ENCODE measurements around the gene PCCA. TPM values are rescaled to one million over a fixed set of nuclear protein-coding genes. Genes with fewer than 3 reads are reported as not detected.
A peak's percentile ranks its signal among the peaks of the same experiment; 100 is the strongest.
"Not testable (repeated sequence)": the region's sequence is repeated elsewhere in the genome, so short reads cannot be mapped to it uniquely, and the experiment has no call there.

Gene PCCA
- polyA plus RNA-seq, 3 donors = 49.4 to 64.3 (median 54.2) TPM

DNA sequence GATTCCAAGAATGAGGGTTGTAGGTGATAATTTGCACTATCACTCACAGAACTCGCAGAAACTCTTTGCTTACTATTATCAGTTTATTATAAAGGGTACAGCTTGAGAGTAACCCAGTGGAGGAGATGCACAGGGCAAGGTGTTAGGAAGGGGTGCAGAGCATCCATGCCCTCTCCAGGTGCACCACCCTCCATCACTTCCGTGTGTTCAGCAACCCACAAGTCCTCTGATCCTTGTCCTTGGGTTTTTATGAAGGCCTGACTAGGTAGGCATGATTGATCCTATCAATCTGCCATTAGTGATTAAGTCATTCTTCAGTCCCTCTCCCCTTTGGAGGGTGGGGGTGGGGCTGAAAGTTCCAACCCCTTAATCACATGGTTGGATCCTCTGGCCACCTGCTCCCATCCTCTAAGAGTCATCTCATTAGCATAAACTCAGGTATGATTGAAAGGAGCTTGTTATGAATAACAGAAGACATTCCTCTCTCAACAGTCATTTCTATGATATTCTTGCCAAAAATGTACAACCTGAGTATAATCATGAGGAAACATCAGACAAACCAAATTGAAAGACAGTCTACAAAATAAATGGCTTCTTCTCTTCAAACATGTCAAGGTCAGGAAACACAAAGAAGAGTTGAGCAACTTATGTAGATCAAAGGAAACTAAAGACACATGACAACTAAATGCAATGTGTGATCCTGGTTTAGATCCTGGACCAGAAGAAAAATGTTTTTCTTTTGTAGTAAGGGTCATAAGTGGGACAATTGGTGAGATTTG lies 225.4 kb downstream of the PCCA start:
- no peak for DNase-seq (ENCODE audit: extremely low read depth in 1 of 11, low read depth in 9 of 11, low spot score in 4 of 11)

DNA sequence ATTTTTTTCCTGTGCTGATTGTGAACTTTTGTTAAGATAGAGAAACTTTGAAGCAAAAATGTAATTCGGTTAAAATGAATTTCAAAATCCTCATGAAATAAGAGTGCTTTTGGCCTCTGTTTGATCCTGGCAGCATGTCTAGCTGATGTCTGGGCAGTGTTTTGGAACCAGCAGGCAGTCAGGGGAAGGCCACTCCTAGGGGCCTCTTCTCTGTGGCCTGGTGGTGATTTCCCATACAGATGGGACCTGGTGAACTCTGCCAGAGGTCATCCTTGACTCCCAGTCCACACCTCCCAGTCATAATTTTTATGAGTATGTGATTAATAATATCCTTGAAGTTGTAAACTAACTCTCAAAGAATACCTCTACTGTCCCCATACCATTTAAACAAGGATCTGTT lies 226.6 kb downstream of the PCCA start:
- DNase-seq (ENCODE audit: extremely low read depth in 1 of 11, low read depth in 9 of 11, low spot score in 4 of 11) = no peak

DNA sequence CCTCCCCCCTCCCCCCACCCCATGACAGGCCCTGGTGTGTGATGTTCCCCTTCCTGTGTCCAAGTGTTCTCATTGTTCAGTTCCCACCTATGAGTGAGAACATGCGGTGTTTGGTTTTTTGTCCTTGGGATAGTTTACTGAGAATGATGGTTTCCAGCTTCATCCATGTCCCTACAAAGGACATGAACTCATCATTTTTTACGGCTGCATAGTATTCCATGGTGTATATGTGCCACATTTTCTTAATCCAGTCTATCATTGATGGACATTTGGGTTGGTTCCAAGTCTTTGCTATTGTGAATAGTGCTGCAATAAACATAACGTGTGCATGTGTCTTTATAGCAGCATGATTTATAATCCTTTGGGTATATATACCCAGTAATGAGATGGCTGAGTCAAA lies 229.6 kb downstream of the PCCA start:
- not testable (repeated sequence) for DNase-seq (ENCODE audit: extremely low read depth in 1 of 11, low read depth in 9 of 11, low spot score in 4 of 11)

DNA sequence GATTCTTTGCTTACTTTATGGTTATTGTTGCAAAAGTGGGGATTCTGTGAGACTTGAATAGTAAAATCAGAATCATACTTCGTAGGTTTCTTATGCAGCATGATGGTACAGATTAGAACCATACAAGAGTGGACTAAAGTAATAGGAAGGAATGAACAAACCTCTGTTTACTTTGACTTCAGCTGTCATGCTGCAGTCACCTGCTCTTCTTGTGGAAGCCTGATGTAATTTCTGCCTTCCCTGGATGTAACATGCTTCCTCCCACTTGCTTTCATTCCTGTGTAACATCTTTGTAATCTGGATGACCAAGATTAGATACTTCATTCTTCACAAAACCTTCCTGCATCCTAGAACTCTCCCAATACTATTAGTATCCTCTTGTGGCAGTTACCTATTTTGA lies 235.0 kb downstream of the PCCA start:
- DNase-seq (ENCODE audit: extremely low read depth in 1 of 11, low read depth in 9 of 11, low spot score in 4 of 11) = no peak

DNA sequence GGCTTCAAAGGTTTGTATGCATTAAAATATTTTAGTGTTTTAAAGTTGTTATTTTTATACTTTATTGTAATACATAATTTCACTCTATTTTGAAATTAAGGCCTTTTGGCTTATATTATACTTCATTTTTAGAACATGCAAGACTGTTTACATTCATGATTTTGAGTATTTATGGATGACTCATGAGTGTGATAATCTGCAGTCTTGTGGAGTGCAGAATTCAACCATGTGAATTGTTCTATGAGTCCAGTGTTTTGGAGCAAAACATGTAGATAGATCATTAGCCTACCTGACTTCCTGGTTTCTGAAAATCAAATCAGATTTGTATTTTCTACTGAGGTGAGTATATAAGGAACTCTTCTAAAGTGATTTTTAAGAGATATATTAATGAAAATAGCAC lies 241.8 kb downstream of the PCCA start:
- no peak for DNase-seq (ENCODE audit: extremely low read depth in 1 of 11, low read depth in 9 of 11, low spot score in 4 of 11)

DNA sequence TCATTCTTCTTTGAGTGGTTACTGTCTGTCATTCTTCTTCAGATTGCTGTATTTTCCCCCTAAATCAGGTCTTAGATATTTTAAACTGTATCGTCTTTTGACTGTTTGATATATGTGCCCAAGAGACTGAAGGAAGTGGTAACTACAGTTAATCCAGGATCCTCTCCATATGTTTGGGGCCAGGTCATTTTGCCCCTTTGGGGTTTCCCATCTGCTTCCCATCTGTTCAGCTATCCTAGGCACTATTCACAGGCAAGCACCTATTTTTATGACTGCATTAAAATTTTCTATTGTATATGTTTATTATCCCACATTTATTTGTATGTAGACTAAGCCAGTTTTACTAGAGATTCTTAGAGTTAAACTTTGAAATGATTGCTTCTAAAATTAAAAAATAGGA lies 244.2 kb downstream of the PCCA start:
- no peak for DNase-seq (ENCODE audit: extremely low read depth in 1 of 11, low read depth in 9 of 11, low spot score in 4 of 11)

DNA sequence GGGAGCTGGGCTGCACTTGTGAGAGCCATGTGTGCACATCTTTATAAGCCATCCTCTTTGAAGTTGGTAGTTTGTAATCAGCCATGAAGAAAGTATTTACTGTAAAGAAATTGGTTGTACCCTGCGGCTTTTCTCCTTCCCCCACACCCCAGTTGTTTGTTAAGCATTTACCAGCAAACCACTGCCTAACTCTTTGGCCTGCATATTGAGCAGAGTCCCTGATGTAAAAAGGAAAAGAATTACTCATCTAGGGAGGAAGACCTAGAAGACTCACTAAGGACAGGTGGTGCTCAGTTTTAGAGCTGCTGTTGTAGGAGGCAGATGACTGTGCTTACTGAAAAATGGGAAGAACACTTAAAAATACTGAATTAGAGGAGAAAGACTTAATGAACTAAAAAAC lies 245.3 kb downstream of the PCCA start:
- DNase-seq (ENCODE audit: extremely low read depth in 1 of 11, low read depth in 9 of 11, low spot score in 4 of 11) = peak in 2 of 11 donors; percentile 6 to 17

DNA sequence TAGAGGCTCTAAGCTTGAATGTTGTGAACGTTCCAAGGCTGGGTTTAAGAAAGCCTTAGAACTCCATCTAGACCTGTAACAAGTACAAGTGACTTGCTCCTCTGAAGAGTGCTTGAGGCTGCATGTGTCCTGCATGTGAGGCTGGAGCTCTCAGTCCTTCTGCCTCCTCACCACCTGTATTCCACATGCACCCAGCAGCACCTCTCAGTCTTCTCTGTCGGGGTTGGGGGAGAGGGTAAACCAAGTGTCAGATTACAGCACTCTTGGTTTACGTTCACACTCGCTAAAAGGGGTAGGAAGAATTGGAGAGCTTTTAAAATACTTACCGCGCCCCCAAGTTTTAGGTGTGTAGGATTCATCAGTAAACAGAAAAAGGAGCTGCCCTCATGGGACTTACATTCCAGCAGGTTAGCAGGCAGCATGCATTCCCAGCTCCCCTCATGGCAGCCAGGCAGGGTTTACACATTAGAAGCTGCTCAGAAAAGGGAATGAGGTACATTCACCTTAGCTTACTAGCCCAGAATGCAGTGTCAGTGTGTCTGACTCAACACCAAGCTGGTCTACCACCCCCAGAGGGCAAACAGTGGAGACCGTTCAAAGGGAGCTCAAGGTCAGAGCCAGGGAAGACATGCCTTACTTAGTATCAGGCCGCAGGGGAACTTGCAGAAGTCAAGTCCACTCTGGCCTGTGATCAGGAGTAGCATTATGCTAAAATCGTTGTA lies 248.1 kb downstream of the PCCA start:
- DNase-seq (ENCODE audit: extremely low read depth in 1 of 11, low read depth in 9 of 11, low spot score in 4 of 11) = no peak

DNA sequence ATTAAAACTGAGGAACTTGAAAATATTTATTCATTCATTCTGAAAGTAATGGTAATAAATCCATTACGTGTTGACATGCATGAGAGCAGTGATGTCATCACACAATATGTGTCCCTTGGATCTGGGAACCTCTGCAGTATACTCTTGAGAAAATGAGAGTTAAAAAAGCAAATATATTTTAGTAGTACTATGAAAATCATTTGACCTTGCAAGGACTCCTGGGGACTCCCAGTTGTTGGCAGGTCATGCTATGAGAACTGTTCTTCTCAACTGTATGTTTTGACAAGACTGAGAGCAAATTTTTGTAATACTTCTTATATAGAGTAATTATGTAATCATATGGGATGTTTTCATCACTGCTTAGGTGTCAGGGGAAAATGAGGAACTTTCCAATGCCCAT lies 249.4 kb downstream of the PCCA start:
- no peak for DNase-seq (ENCODE audit: extremely low read depth in 1 of 11, low read depth in 9 of 11, low spot score in 4 of 11)

DNA sequence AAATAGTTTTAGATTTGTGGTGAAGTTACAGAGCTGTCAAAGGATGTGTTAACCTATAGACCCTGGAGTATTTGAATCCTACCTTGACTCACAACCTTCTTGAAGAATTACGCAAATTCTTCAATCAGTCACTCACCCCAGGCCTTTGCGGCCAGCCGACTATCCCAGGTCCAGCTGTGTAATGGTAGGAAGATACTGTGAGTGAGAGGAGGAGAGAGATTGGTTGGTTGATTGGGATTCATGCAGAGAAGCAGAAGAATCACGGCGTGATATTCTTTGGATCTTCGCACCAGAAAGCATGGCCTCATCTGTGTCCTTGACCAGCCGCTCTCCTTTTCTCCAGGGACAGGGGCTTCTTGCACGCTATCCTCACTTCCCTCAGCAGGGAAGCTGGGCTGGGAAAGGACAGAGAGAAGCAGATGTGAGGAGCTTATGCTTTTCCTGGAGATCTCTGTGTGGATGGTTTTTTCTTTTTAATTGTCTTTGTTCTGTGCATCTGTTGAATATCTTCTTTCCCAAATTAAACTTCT lies 250.6 kb downstream of the PCCA start:
- no peak for DNase-seq (ENCODE audit: extremely low read depth in 1 of 11, low read depth in 9 of 11, low spot score in 4 of 11)

DNA sequence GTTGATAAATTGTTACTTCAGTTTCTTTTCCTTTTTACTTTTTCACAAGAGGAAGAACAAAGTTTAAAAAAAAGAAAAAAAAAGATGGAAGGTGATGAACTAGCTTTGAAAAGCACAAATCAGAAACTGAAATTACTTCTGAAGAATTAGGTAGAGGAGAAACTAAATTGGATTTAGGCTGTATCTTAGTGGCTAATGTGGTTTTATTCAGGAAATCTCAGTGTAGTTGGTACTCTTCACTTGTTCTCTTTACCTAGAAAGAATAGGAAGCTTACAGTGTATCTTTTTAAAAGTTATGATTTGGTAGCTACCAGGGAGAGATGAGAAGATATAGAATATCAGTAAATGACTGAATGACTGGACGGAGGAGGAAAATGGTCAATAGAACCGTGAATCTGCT lies 252.0 kb downstream of the PCCA start:
- no peak for DNase-seq (ENCODE audit: extremely low read depth in 1 of 11, low read depth in 9 of 11, low spot score in 4 of 11)

DNA sequence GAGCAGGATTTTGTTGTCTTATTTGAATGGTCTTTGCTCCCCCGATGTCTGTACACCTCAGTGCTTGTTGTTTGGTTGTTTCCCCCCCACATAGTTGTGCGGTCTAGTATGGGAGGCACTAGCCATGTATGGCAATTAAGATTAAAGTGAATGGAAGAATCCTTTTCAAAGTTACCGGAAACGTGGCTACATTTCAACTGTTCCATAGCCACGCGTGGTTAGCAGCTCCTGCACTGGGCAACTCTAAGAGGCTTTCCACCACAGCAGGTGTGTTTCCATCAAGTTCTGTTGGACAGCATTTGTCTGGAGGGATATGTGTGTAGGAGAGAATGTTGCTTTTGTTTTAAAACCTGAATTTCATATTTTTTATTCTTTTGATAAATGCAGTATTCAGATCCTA lies 252.4 kb downstream of the PCCA start:
- DNase-seq (ENCODE audit: extremely low read depth in 1 of 11, low read depth in 9 of 11, low spot score in 4 of 11) = no peak

DNA sequence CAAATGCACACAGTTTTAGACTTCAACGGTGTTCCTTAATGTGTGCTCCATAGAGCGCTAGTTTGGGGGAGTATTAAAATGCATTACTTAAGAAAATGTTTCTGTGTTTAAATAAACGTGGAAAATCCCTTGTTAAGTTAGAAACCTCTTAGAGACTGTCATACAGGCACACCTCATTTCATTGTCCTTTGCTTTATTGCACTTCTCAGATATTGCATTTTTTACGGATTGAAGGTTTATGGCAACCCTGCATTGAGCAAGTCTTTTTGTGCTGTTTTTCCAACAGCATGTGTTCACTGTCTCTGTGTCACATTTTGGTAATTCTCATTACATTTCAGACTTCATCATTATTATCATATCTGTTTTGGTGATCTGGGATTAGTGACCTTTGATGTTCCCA lies 255.7 kb downstream of the PCCA start:
- no peak for DNase-seq (ENCODE audit: extremely low read depth in 1 of 11, low read depth in 9 of 11, low spot score in 4 of 11)

DNA sequence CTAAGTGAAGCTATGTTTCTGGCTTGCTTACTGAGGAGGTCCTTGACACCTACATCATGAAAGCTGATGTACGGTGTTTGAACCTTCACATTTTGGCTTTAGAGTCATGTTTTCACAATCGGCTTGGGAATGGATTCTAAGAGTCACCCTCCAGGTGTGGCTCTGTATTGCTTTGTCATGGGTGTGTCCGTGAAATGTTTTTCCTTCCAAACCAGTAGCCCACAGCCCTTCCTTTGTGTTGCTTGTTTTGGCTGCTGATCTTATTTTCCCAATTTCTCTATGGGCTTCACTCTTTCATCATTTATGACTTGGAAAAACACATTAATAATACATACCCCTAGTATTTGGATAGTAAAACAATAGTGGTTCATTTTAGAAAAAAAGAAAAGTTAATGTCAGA lies 259.1 kb downstream of the PCCA start:
- DNase-seq (ENCODE audit: extremely low read depth in 1 of 11, low read depth in 9 of 11, low spot score in 4 of 11) = no peak

DNA sequence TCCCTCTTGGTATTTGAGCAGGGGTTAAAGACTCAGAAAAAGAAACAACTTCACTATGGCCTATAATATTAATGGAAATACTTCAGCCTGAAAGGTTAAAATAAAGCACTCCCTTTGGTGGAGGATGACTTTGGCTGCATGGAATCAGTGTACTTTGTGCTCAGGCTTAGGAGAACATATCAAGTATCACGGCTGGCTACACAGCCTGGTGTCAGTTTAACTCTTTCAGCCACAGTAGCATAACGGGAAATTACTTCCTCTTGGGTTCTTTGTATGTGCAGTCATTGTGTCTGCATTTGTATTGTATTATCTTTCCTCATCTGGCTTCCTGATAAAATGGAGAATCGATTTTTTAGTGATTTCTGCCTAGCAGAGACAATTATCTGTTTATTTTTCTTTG lies 260.7 kb downstream of the PCCA start:
- no peak for DNase-seq (ENCODE audit: extremely low read depth in 1 of 11, low read depth in 9 of 11, low spot score in 4 of 11)

DNA sequence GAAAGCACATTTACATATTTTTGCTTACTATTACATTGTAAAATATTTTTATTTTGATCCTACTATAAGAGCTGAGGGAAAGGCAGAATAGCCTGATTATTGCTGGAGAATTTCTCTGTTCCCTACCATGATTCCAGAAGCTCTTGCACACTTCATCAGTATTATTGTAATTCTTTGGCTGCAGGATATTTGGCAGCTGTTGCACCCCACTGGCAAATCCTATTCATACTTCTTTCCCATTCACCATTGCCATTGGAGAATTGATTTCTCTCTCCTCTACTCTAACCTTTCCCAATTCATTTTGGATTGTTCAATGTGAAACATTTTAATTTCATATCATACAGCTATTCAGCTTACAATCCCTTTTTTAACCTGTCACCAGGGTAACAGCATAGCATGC lies 261.7 kb downstream of the PCCA start:
- no peak for DNase-seq (ENCODE audit: extremely low read depth in 1 of 11, low read depth in 9 of 11, low spot score in 4 of 11)

DNA sequence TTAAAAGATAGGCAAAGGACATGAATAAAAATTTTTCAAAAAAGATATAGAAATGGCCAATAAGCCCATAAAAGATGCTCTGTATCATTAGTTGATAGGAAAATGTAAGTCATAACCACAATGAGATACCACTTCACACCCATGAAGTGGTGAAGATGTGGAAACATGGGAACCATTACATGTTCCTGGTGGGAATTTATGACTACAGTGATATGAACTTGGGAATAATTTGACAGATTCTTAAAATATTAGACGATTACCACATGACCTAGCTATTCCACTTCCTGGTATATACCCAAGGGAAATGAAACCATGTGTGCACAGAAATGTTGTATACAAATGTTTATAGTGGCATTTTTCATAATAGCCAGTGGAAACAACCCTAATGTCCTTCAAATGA lies 267.5 kb downstream of the PCCA start:
- no peak for DNase-seq (ENCODE audit: extremely low read depth in 1 of 11, low read depth in 9 of 11, low spot score in 4 of 11)

DNA sequence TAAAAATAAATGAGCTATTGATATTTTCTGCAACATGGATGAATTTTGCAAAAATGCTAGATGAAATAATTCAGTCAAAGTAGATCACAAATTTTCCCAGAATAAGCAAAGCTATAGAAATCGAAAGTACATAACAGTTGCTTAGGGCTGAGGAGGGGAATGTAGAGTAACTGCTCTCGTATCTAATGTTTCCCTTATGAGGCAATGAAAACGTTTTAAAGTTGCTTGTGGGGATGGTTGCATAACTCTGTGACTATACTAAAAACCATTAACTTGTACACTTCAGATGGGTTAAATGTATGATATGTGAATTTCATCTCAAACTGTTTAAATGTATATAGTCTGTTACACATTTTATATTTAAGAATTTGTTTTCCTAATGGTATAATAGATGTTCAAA lies 268.0 kb downstream of the PCCA start:
- DNase-seq (ENCODE audit: extremely low read depth in 1 of 11, low read depth in 9 of 11, low spot score in 4 of 11) = no peak

DNA sequence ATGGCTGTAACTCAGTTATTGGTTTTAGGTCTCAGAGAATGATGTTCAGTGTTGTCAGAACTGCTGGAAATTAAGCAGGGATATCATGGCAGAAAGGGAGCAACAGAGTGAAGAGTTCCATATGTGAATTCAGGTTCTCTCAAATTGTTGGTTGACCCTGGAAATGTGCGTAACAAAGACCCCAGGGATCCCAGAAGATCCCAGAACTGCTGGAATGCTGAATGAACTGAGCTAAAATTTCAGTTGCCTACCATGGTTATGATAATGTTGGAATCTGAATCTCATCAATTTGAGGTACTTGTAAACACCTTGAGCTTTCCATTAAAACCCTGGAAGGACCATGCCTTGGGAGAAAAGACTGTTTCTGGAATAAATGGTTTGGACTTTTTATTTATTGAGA lies 268.9 kb downstream of the PCCA start:
- no peak for DNase-seq (ENCODE audit: extremely low read depth in 1 of 11, low read depth in 9 of 11, low spot score in 4 of 11)

DNA sequence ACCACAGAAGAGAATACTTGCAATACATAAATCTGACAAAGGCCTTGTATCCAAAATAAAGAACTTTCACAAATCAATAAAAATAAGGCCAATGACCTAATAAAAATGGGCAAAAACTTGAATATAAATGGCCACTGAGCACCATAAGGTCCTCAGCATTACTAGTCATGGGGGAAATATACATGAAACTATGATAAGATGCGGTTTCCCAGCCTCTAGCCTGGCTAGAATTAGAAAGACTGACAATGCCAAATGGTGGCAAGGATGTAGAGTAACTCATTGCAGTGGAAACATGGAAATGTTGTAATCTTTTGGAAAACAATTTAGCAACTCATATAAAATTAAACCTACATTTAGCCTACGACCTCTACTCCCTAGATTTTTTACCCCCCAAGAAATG lies 272.6 kb downstream of the PCCA start:
- no peak for DNase-seq (ENCODE audit: extremely low read depth in 1 of 11, low read depth in 9 of 11, low spot score in 4 of 11)

DNA sequence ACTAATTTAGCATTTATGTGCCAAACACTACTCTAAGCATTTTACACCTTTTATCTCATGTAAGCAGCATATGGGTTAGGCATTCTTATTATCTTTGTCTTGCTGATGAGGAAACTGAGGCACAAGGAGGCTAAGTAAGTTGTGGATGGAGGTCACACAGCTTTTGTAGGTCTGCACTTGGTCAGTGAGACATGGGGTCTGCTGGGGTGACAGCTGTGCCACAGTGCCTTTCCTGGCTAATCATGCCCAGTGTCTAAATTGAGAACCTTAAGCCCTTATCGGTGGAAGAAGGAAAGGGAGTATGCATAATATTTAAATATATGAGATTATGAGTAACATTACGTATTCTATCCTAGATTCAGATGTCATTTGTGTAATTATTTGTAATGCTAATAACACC lies 273.5 kb downstream of the PCCA start:
- no peak for DNase-seq (ENCODE audit: extremely low read depth in 1 of 11, low read depth in 9 of 11, low spot score in 4 of 11)
